Cardiac fibroblast (primary cell): ENCODE results near the gene CLIP4.
"Not testable (repeated sequence)": the region's sequence is repeated elsewhere in the genome, so short reads cannot be mapped to it uniquely, and the experiment has no call there.

Experiments
- DNase-seq, 2 donors: peaks; one replicate each; pipeline versions ENCODE4 v3.0.0 to v3.0.0-alpha.2; 2010; ENCODE audit warnings: low read depth in 2 of 2
- H3K4me3 ChIP-seq, 2 donors: replicated peaks in 1 of 2; 1 replicate in 1 of 2; 2 replicates in 1 of 2; pipeline ENCODE4 v1.5.1; 2011; ENCODE audit warnings: low read depth in 2 of 2, low read length in 2 of 2, mild to moderate bottlenecking in 2 of 2, moderate library complexity in 1 of 2
- TF ChIP-seq, protein P1 (sequence below): IDR thresholded peaks from one replicate; pipeline ENCODE4 v1.5.1; 2011; ENCODE audit warnings: low read depth, mild to moderate bottlenecking, low read length, inconsistent platforms

CLIP4 gene

GRCh38 chr2:29100564-29100963 is 14.7 kb upstream of the CLIP4 start:
- DNase-seq, result no peak
- no peak overlapping the region for H3K4me3 ChIP-seq
- TF ChIP-seq, protein P1, sequence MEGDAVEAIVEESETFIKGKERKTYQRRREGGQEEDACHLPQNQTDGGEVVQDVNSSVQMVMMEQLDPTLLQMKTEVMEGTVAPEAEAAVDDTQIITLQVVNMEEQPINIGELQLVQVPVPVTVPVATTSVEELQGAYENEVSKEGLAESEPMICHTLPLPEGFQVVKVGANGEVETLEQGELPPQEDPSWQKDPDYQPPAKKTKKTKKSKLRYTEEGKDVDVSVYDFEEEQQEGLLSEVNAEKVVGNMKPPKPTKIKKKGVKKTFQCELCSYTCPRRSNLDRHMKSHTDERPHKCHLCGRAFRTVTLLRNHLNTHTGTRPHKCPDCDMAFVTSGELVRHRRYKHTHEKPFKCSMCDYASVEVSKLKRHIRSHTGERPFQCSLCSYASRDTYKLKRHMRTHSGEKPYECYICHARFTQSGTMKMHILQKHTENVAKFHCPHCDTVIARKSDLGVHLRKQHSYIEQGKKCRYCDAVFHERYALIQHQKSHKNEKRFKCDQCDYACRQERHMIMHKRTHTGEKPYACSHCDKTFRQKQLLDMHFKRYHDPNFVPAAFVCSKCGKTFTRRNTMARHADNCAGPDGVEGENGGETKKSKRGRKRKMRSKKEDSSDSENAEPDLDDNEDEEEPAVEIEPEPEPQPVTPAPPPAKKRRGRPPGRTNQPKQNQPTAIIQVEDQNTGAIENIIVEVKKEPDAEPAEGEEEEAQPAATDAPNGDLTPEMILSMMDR, result no peak

DNA sequence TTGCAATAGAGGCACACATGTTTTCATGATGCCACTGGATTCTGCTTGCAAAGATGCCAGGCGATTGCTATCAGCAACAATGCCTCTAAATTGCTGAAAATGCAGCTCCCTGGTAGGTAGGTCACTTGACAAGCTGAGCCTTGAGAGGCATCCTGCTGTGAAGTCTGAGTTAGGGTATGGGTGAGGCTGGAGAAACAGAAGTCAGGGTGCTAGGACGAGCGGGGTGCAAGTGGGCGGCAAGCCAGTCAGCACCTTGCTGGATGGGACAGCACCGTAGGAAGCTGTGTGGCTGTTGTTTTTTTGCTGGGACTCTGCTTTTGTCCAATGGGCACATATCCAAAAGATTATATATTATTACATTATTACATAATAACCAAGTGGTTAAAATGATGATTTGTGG is 10.5 kb upstream of the CLIP4 start:
- no peak for DNase-seq
- no peak overlapping the region for H3K4me3 ChIP-seq
- TF ChIP-seq, protein P1, result no peak

GRCh38 chr2:29105375-29105774 is 9.8 kb upstream of the CLIP4 start:
- H3K4me3 ChIP-seq, result no peak overlapping the region
- TF ChIP-seq, protein P1, result no peak
- DNase-seq, result no peak

DNA sequence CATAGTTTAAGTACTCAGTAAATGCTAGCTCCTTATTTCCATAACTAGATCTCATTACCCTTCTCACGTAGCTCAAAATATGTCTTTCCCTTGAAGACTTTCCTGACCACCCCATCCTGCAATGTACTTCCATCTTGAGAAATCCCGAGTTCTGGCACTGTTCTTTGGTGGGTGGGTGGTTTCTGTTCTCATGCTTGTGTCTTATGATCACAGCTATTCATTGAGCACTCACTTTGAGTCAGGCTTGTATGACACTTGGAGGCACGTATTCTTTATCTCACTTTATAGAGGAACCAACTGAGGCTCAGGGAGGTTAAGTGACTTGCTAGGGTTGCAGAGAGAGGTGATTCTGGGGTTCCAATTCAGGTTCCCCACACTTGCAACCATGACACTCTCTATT is 9.0 kb upstream of the CLIP4 start:
- H3K4me3 ChIP-seq, result no peak overlapping the region
- DNase-seq, result no peak
- TF ChIP-seq, protein P1, result no peak

DNA sequence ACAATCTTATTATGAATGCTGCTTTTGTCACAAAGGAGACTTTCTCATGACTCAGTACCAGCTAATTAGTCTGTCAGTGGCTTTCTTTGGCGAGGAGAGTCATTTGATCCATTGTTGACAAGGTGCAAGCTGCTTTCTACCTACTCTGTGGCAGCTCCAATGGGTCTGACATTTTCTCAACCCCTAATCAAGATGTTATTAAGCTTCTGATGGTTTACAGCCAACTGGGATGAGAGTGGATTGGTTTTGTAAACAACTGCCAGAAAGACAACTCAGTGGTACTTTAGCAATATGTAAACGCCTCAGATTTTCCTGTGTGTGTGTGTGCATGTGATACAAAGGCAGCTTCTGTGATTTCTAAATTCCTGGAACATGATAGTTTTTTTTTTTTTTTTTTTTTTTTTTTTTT is 8.2 kb upstream of the CLIP4 start:
- H3K4me3 ChIP-seq, result no peak overlapping the region
- TF ChIP-seq, protein P1, result no peak
- DNase-seq, result peak; percentile 62 to 68

GRCh38 chr2:29107547-29107946 is 7.7 kb upstream of the CLIP4 start:
- H3K4me3 ChIP-seq, DNase-seq: not testable (repeated sequence)

DNA sequence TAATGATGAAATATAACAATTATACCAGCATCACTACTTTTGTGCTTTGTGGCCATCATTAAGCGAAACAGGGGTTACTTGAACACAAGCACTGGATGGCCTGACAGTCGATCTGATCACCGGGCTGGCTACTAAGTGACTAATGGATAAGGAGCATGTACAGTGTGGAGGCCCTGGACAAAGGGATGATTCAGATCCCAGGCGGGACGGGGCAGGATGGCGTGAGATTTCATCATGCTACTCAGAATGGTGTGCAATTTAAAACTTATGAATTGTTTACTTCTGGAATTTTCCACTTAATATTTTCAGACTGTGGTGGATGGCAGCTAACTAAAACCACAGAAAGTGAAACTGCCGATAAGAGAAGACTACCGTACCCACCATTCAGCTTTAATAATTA is 7.0 kb upstream of the CLIP4 start:
- no peak overlapping the region for H3K4me3 ChIP-seq
- peak; percentile 88 to 98 for DNase-seq
- TF ChIP-seq, protein P1, result no peak

DNA sequence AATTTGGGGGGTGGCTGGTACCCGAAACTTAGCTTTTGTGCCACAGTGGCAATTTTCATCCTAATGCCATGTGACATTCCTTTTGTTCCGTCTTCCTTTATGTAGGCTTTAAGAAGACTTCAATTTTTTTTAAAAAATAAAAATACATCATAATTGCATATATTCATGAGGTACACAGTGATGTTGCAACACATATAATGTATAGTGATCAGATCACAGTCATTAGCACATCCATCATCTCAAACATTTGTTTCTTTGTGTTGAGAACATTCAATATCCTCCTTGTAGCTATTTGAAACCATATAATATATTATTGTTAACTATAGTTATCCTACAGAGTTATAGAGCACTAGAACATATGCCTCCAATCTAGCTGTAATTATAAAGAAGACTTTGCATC is 6.0 kb upstream of the CLIP4 start:
- TF ChIP-seq, protein P1, result no peak
- H3K4me3 ChIP-seq, result no peak overlapping the region
- no peak for DNase-seq
